ENCODE measurements around the gene TROAP.
A peak's percentile ranks its signal among the peaks of the same experiment; 100 is the strongest.
"Not testable (repeated sequence)": the region's sequence is repeated elsewhere in the genome, so short reads cannot be mapped to it uniquely, and the experiment has no call there.

TROAP gene

GRCh38 chr12:49330631-49331379, 7.8 kb downstream of the TROAP start:
- no peak for DNase-seq

GRCh38 chr12:49331380-49332222, 8.5 kb downstream of the TROAP start:
- DNase-seq, result peak; percentile 38 to 40

- no peak for DNase-seq
These were observed 9.4 kb downstream of the TROAP start for GRCh38 chr12:49332441-49332861.

GRCh38 chr12:49332891-49333371, 9.9 kb downstream of the TROAP start:
- no peak for DNase-seq

GRCh38 chr12:49333778-49334177, 10.7 kb downstream of the TROAP start:
- not testable (repeated sequence) for DNase-seq

- DNase-seq, result no peak
These were observed 11.2 kb downstream of the TROAP start for GRCh38 chr12:49334226-49334625.

GRCh38 chr12:49334681-49335080, 11.6 kb downstream of the TROAP start:
- no peak for DNase-seq

GRCh38 chr12:49335118-49335954, 12.3 kb downstream of the TROAP start:
- DNase-seq, result no peak

GRCh38 chr12:49335955-49336644, 13.0 kb downstream of the TROAP start:
- no peak for DNase-seq

- peak; percentile 66 to 76 for DNase-seq
These were observed 13.9 kb downstream of the TROAP start, which contains the start of gene C1QL4 for GRCh38 chr12:49336645-49337584. Gene C1QL4 (minus strand): TSS chr12:49337188. CDS start chr12:49336477, 711 bp downstream.

GRCh38 chr12:49338830-49339463, 15.9 kb downstream of the TROAP start:
- DNase-seq, result no peak

- no peak for DNase-seq
These were observed 16.4 kb downstream of the TROAP start for GRCh38 chr12:49339464-49339861.

- no peak for DNase-seq
These were observed 17.2 kb downstream of the TROAP start for GRCh38 chr12:49340095-49340870.

- no peak for DNase-seq
These were observed 18.1 kb downstream of the TROAP start for GRCh38 chr12:49340971-49341776.

GRCh38 chr12:49341777-49342065, 18.7 kb downstream of the TROAP start:
- no peak for DNase-seq

GRCh38 chr12:49342066-49342913, 19.2 kb downstream of the TROAP start:
- DNase-seq, result peak; percentile 88 to 91

- no peak for DNase-seq
These were observed 20.1 kb downstream of the TROAP start for GRCh38 chr12:49342914-49343731.
